ENCODE data around the gene UGT3A2. TPM values are rescaled to one million over a fixed set of nuclear protein-coding genes. Genes with fewer than 3 reads are reported as not detected.

The UGT3A2 gene
- total and polyA plus RNA-seq, 4 donors: 0.14 to 0.65 (median 0.18) TPM

GRCh38 chr5:36089989-36090388 lies 23.3 kb upstream of the UGT3A2 start:
- H3K9me3 ChIP-seq (ENCODE audit: control insufficient read depth in 4 of 4, low read length in 3 of 4): peaks cover 0 to 2% (median 0%) of the 10 kb centered on the region in 4 donors
- H3K27me3 ChIP-seq (ENCODE audit: control insufficient read depth in 4 of 4, insufficient read depth in 4 of 4, low read length in 3 of 4): no peaks in the 10 kb centered on the region
- no peak overlapping the region for H3K4me3 ChIP-seq (ENCODE audit: low read depth in 1 of 3, low read length in 3 of 3)
- no peak overlapping the region for H3K27ac ChIP-seq (ENCODE audit: low read depth in 1 of 2, low read length in 2 of 2)
- H3K36me3 ChIP-seq (ENCODE audit: control insufficient read depth in 4 of 4, insufficient read depth in 3 of 4, low read depth in 1 of 4, low read length in 3 of 4): no peaks in the 10 kb centered on the region
- no peak overlapping the region for H3K9ac ChIP-seq (ENCODE audit: low read depth in 1 of 2, low read length in 2 of 2)
- no peaks in the 10 kb centered on the region for H3K4me1 ChIP-seq (ENCODE audit: control insufficient read depth in 4 of 4, insufficient read depth in 4 of 4, low read length in 3 of 4)
- DNase-seq (ENCODE audit: low spot score): no peak
- WGBS: 69% methylated on average over 2 of the region's 2 CpGs
- TF ChIP-seq CTCF (IDR thresholded peaks at IDR 0.05; ENCODE audit: low read depth, low read length, missing input control): peak; percentile 36
- peak; percentile 37 to 50 for TF ChIP-seq RXRA (IDR thresholded peaks at IDR 0.05)
- TF ChIP-seq YY1 (IDR thresholded peaks at IDR 0.05): no peak
- TF ChIP-seq RAD21 (IDR thresholded peaks at IDR 0.05): peak; percentile 42 to 68
- no peak for TF ChIP-seq FOXA1 (IDR thresholded peaks at IDR 0.05)

GRCh38 chr5:36079200-36079781 lies 12.6 kb upstream of the UGT3A2 start:
- peaks cover 0 to 3% (median 2%) of the 10 kb centered on the region in 4 donors for H3K4me1 ChIP-seq (ENCODE audit: control insufficient read depth in 4 of 4, insufficient read depth in 4 of 4, low read length in 3 of 4)
- no peaks in the 10 kb centered on the region for H3K9me3 ChIP-seq (ENCODE audit: control insufficient read depth in 4 of 4, low read length in 3 of 4)
- no peaks in the 10 kb centered on the region for H3K36me3 ChIP-seq (ENCODE audit: control insufficient read depth in 4 of 4, insufficient read depth in 3 of 4, low read depth in 1 of 4, low read length in 3 of 4)
- no peak for DNase-seq (ENCODE audit: low spot score)
- no peaks in the 10 kb centered on the region for H3K27me3 ChIP-seq (ENCODE audit: control insufficient read depth in 4 of 4, insufficient read depth in 4 of 4, low read length in 3 of 4)
- no peak overlapping the region for H3K27ac ChIP-seq (ENCODE audit: low read depth in 1 of 2, low read length in 2 of 2)
- no peak overlapping the region for H3K9ac ChIP-seq (ENCODE audit: low read depth in 1 of 2, low read length in 2 of 2)
- peak; percentile 75 for TF ChIP-seq CTCF (IDR thresholded peaks at IDR 0.05; ENCODE audit: low read depth, low read length, missing input control)
- TF ChIP-seq ZBTB33 (IDR thresholded peaks at IDR 0.05): no peak
- no peak for TF ChIP-seq REST (IDR thresholded peaks at IDR 0.05)
- TF ChIP-seq SP1 (IDR thresholded peaks at IDR 0.05): no peak
- no peak for TF ChIP-seq FOXA1 (IDR thresholded peaks at IDR 0.05)
- TF ChIP-seq NR2F2 (IDR thresholded peaks at IDR 0.05): no peak
- no peak for TF ChIP-seq EGR1 (IDR thresholded peaks at IDR 0.05; ENCODE audit: low read depth in 2 of 2)
- TF ChIP-seq TAF1 (conservative IDR thresholded peaks at IDR 0.05): no peak
- TF ChIP-seq GABPA (IDR thresholded peaks at IDR 0.05 in 1 of 2, conservative IDR thresholded peaks at IDR 0.05 in 1 of 2): no peak
- peak; percentile 85 to 91 for TF ChIP-seq RAD21 (IDR thresholded peaks at IDR 0.05)
- no peak for TF ChIP-seq JUND (IDR thresholded peaks at IDR 0.05)
- TF ChIP-seq ATF3 (IDR thresholded peaks at IDR 0.05): no peak
- no peak for TF ChIP-seq HNF4G (IDR thresholded peaks at IDR 0.05)
- TF ChIP-seq MAX (IDR thresholded peaks at IDR 0.05): no peak
- 15% methylated on average over 10 of the region's 10 CpGs for WGBS
- no peak overlapping the region for H3K4me3 ChIP-seq (ENCODE audit: low read depth in 1 of 3, low read length in 3 of 3)
